ENCODE results near the gene MAPKAPK2.
"Not testable (repeated sequence)": the region's sequence is repeated elsewhere in the genome, so short reads cannot be mapped to it uniquely, and the experiment has no call there.

Gene MAPKAPK2

DNA sequence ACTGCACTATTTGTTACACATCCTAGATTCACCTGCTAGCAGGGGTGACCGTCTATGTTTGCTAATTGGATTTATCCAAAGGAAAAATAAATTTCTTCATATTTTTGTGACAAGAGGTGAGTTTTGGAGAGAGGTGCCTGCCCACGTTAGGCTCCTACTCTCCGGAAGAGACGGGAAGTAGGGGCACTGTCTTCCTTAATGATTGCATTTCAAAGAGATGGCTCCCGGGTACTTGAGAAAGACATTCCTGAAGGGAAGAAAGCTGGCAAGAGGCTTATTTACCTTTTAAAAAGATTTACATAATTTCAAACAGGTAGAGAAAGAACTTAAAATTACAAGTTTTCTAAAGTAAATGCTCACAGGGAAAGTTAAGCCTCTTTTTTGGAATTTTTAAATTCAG is 67.2 kb downstream of the MAPKAPK2 start:
- no peak for DNase-seq

DNA sequence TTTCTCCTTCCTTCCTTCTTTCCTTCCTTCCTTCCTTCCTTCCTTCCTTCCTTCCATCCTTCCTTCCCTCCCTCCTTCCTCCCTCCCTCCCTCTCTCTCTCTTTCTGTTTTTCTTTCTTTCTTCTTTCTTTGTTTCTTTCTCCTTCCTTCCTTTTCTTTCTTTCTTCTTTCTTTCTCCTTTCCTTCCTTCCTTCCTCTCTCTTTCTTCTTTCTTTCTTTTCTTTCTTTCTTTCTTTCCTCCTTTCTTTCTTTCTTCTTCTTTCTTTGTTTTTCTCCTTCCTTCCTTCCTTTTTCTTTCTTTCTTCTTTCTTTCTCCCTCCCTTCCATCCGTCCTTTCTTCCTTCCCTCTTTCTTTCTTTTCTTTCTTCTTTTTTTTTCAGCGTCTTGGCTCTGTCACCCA is 67.8 kb downstream of the MAPKAPK2 start:
- DNase-seq = no peak

DNA sequence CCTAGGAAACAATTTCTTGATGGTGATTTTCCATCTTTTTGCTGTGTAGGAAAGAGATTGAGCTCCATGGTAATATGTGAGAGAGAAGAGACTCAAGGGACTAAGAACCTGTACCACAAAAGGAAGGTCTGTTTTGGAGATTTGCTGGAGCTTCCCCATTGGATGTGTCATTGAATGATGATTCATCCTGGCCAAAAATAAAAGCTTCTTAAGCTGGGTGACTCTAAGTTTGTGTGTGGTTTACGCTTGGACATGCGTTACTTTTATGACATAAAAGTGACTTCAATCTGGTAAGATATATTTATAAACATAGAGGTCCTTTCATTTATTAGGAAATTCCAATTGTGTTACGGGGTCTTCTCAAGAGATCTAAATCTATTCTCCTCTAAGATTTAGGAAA is 68.4 kb downstream of the MAPKAPK2 start:
- no peak for DNase-seq

DNA sequence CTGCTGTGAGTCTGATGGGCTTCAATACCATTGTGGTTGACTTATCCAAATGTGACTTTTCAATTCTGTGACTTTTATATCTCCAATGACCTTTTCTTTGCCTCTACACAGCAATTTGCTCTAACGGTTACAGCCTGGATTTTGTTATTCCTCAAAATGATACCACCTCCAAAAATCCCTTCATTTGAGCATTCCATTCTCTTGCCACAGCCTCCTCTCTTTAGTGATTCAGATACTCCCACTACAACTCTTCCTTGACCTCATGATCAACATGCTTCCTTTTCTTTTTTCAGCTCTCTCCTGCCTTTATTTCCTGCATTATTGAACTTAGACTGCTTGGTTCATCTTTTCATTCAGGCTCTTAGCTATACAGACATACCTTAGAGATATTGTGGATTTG is 69.3 kb downstream of the MAPKAPK2 start:
- no peak for DNase-seq

DNA sequence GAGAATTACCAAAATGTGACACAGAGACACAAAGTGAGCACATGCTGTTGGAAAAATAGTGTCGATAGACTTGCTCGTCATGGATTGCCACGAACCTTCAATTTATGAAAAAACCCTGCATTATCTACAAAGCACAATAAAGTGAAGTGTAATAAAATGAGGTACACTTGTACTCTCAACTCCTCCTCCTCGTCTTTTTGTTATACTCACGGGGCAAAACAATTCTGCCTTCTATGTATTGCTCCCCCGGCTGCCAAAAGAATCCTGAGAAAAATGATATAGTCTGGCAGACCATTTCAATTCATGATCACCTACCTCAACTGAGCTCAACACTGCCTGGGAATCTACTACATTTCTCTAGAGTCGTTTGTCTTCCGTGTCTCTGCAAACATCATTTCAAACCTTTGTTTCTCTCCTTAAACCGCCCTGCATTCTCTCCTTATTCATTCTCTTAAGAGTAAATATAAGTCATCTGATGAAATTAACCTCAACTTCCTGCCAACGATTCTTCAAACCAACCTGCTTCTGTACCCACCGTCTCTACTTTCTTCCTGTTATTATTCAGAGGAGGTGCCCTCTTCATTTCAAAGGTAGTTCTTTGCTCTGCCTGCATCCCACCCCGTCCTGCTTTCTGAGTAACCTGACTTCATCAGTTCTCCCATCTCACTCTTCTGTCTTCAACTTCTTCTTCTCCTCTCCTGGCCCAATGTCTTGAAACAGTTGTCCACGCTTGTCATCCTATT is 73.0 kb downstream of the MAPKAPK2 start:
- DNase-seq = no peak

DNA sequence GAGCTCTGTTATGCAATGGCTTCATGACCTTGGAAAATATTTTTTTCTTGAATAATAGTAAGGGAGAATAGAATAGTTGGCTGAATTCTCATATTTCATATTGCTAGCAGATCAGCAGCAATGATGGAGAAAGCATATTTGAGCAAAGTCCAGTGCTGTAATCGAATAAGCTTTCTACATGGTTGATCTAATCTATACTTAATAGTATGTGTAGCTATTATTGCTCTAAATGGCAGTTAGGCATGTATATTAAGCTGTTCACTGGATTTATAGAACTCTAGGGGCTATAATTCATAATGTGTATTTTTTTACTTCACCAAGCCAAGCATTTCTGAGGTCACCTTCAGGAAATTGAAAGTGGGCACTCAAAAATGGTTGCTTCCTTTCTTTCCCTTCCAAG is 75.9 kb downstream of the MAPKAPK2 start:
- no peak for DNase-seq

DNA sequence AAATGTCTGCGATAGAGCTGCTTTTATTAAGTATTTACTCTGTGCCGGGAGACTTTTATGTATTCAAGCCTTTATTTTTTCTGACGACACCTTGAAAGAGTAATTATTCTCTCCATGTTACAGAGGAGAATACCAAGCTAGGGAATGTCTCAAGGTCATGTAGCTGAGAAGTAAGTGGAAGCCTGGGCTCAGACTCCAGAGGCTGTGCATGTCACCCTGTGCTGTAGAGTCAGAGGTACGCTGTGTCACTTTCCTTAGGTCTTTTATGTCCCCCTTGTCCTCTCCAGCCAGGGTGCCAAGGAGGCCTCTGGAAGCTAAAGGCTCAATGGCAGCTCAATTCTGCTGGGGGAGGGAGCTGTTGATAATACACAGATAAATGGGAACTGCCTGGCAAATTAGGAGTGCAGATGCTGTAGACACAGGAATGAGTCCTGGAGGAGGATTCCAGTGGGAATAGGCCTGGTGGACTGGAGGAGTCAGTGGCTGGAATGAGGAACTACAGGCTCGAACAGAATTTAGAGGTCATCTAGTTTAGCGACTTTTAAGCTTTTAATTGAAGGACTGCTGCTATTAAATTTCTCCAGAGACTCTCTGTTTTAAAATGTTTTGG is 76.6 kb downstream of the MAPKAPK2 start:
- peak; percentile 4 for DNase-seq

DNA sequence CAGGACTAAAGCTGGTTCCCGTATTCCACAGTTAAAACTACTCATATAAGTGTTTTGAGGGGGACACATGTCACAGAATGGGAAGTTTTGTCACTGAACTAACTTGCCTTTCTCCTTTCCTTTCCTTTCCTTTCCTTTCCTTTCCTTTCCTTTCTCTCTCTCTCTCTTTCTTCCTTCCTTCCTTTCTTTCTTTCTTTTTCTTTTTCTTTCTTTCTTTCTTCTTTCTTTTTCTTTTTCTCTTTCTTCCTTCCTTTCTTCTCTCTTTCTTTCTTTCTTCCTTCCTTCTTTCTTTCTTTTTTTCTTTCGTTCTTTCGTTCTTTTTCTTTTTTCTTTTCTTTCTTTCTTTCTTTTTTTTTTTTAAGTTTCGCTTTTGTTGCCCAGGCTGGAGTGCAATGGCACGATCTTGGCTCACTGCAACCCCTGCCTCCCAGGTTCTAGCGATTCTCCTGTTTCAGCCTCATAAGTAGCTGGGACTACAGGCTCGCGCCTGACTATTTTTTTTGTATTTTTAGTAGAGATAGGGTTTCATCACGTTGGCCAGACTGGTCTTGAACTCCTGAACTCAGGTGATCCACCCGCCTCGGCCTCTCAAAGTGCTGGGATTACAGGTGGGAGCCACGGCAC is 78.1 kb downstream of the MAPKAPK2 start:
- not testable (repeated sequence) for DNase-seq

DNA sequence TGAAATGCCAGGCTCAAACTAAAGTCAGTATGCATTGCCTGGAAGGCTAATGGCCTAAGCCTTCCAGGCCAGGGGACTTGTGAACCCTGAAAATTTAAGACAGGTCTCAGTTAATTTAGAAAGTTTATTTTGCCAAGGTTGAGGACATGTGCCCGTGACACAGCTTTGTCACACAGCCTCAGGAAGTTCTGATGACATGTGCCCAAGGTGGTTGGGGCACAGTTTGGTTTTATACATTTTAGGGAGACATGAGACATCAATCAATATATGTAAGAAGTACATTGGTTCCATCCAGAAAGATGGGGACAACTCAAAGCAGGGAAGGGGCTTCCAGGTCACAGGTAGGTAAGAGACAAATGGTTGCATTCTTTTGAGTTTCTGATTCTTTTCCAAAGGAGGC is 81.1 kb downstream of the MAPKAPK2 start:
- not testable (repeated sequence) for DNase-seq

DNA sequence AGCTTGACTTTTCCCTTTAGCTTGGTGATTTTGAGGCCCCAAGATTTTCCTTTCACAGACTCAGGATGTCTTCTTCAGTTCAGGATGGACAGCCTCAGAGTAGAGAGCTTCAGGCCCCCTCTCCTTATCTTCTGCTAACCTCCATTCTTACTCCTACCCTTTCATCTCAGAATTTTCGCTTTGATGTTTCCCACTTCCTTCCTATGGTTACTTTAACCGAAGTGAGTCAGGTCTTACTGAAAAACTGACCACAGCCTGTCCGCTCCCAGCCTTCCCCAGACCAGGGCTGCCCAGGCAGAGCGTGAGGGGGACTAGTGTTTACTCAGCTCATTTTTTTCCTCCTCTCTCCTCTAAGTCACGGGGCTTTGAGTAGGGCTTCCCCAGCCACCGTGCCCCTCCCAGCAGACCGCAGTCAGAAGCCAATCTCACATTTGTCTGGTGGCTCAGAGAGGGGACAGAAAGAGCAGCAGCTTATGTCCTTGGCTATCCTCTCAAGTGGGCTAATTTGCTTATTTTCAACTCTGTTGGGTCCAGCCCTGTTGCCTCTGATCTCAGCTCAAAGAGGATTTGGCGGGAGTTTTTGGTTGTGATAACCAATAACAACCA is 81.6 kb downstream of the MAPKAPK2 start:
- no peak for DNase-seq

DNA sequence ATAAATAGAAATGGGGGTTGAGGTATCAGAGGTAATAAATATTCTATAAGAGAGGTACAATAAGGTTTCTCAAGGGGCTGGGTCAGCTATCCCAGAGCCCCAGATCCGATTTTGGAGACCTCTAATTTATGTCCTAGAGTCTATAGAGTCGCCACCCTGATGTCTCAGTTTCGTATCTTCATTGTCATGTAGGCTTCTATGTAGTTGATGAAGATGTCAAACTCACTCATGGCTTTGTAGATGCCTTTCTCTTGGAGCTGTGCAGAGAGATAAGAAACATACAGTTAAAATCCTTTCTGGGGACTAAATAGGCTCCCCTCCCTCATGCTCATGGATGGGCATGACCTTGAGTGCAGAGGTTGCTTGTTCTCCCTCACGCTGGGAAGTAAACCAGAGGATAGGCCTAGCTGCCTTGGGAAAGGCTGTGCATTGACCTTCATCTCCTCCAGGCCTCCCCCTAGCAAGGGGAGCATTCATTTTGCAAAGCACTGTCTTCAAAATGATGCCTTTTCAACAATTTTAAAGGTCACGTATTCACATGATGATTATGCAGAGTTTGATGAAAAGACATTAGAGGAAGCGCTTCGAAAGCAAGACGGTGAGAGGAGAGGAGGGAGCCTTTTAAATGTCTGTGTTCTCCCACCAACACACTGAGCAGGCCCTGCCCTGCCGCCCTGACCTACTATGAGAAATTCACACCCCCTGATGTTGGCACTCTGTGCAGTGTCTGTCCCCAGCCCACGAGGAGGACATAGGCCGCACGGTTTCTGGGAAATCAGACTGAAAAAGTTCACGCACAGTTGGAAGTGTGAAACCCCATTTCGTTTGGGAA is 84.0 kb downstream of the MAPKAPK2 start:
- no peak for DNase-seq

DNA sequence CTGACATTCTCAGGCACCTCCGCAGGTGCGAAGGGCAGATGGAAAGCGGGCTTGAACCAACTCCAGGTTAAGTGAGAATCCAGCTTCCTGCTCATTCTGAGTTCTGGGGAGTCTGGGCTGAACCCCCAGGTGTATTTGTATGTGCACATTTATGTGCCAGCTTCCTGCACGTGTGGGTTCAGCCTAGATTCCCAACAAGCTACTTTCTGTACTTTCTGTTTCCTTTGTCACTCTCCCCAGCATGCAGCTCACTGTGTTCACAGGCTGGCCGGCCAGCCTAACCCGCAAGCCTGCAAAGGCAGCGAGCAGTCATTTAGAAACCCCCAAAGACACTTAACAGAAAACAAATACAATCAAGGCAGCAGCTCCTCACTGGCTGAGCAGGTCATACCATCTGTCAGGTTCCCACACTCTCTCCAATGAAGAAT is 84.6 kb downstream of the MAPKAPK2 start:
- DNase-seq = peak; percentile 8

DNA sequence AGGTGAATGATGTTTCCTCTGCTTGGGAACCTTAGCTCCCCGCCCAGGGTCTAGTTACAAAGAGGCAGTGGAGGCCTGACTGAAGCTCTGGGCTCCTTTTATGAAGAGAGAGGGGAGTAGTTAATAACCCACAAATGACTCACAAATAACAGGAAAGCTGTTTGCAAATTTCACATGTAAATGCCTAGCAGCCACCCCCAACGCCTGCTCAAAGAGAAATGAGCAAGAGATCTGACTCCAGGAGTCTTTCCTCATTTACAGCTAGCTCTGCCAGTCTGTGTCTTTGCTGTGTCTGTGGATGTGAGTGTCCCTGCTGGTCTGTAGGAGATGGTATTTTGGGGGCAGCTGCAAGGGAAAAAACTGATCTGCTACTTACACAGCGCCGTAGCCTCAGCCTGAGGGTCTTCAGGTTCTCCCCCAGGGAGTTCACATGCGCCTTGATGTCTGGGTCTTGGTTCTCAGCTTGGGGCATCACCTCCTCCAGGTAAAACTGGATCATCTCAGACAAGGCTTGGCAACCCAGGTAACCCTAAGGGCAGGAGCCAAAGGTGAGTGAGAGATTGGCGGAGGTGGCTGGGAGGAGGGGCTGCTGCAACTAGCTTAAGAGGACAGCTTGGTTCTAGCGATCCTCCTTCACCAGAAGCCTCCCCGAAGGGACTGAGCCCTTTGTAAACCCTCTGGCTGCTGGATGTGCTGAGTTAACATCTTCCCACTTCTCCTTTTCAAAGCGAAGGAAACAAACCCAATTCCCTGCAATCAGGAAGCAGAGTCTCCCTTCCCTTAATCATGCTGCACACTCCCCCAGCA is 86.0 kb downstream of the MAPKAPK2 start, which contains the start of gene IL19:
Gene IL19, plus strand, starts transcription at position 243 of the 807 bp plus-strand sequence. CDS start 65,890 bp downstream, outside the sequence.
- no peak for DNase-seq

DNA sequence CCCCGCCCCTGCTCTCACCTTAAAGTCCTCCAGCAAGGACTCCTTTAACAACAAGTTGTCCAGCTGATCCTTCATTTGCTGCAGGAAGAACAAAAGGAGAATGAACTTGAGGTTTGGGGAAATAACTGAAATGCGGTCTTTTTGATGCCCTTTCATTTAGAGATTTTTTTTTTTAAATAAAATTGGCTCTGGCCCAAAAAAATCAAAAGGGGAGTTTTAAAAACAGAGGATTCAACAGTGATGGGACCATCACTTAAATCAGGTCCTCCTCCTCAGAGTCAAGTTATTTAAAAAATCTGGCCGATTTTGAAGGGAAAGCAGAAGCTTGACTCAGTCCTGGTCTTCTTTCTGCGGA is 86.6 kb downstream of the MAPKAPK2 start:
- no peak for DNase-seq

DNA sequence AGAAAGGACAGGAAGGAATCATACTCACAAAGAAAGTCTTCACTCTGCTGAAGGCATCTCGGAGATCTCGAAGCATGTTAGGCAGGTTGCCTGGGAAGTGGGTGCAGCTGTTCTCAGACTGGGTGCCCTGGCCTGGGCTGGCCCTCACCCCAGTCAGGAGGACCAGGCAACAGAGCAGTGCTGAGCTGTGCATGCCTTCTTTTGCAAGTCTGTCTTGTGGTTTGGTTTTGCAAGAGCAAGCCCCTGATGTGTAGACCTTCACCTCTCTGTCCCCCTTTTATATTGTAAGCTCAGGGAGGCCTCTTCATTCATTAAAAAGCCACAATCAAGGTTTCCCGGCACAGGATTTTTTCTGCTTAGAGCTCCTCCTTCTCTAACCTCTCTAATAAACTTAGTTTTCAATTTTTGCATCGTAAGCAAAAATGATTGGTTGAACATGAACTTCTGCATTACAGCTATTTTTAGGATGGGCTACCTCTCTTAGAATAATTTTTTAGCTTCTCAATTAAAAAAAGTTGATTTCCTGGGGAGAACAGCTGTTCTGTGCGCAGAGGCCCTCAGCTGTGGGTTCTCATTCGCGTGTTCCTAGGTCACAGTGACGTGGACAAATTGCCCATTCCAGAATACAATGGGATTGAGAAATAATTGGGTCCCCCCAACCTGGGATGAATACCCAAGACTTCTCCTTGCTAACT is 87.7 kb downstream of the MAPKAPK2 start, which contains the start of gene IL10:
Gene IL10, minus strand, starts transcription at position 252 of the 695 bp plus-strand sequence. Its CDS starts 59 bp downstream, at position 193.
- no peak for DNase-seq

DNA sequence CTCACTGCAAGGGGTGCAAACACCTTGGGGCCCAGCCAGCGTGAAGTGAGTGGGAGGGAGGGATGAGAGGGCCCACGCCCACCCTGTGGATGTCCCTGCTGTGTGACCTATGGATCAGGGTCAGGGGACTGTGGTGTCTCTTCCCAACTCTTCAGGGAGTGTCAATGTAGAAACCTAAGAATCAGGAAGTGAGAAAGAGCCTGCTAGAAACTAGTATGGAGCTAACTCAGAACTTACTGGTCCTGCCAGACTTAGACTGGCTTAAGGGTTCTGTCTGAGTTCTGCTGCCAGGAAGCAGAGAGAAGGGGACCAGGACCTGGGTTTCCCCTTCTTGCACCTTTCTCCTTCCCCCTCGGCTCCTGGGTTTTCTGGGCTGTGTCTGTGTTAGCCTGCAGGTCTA is 89.4 kb downstream of the MAPKAPK2 start:
- no peak for DNase-seq

DNA sequence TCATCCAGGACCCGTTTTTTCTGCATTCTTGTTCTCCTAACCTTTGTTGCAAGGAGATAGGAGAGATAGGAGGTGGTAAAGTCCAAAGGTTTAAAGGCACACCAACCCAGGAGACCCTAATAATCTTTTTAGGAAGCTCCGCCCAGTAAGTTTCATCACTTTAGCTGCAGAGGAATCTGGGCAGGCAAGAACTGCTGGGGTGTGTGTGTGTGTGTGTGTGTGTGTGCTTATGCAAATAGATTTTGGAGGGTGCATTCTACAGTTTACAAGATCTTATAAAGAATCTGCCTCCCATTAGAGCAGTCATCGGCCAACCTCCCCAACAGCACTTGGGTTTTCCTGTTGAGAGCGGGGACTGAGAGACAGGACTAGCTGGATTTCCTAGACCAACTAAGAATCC is 91.5 kb downstream of the MAPKAPK2 start:
- DNase-seq = no peak

DNA sequence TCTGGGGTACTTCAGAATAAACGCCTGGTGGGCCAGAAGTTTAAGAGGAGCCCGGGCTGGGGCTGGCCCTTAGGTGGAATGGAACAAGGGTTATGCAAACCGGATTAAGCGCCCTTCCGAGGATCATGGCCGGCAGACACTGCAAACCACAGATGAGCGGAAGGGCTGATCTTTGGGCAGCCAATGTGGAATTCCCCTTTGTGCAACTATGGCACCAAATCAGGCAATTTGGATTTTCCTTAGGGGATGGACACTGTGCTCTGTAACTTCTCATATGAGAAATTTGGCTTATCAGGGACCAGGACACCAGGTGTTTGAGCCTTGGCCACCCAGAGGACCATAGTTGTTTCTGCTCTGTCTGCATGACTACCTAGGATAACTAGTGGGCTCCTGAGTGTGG is 93.3 kb downstream of the MAPKAPK2 start:
- DNase-seq = no peak

DNA sequence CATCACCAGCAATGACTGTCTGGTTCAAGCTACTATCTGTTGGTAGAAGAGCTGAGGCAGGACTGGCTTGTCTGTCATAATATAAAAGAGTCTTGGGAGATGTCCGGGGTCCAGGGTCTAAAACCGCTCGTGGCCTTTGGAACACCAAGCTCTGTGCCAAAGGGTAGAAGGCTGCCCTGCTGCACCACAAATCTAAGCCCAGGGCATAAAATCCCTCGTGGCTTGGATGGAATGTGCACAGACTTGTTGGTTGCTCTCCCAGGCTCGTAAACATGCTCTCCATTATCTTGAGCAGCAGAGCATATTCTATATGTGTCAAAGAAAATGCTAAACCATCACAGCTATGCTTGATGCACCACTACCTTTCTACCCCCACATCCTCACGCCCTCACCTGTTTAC is 94.2 kb downstream of the MAPKAPK2 start:
- peak; percentile 26 for DNase-seq

DNA sequence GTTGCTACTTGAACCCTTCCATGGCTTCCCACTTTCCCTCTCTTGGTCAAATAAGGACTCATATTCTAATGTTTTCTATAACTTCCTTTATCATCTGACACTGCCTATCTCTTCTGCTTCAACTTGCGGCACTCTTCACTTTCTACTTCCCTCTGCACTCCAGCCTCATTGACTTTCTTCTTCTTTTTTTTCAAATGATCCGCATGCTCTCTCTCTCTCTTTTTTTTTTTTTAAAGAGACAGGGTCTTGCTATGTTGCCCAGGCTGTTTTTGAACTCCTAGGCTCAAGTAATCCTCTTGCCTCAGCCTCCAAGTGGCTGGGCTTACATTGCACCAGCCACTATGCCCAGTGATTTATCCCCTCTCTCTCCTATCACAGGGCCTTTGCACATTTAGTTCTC is 94.9 kb downstream of the MAPKAPK2 start:
- DNase-seq = no peak

DNA sequence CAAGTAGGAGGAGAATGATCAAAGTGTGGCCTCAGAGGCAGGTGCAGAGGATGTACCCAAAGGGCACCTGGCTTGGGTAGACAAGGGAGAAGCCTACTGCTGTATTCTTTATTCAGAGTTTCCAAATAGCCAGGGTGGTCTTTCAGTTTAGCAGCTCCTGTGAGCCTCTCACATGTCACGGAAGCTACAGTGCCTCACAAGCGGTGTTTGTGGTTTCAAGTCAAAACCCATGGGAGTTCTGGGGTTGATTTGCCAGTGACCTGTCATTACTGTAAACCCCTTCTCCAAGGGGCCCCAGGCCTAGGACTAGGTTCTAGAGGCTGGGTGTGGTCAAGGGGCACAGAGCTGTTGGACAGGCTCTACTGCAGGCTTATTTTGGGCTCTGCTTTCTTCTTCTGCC is 97.7 kb downstream of the MAPKAPK2 start:
- DNase-seq = no peak

All from NCI-H2171 treated with DMSO at 0.1 percent for 48 hours (cell line).